Kidney (tissue), 14 donors: Measurements from ENCODE around the gene LPIN1. TPM values are rescaled to one million over a fixed set of nuclear protein-coding genes. Genes with fewer than 3 reads are reported as not detected.

Source experiments
- DNase-seq, 5 donors: peaks; one replicate each; pipeline ENCODE4 v3.0.0-alpha.2; 2013 to 2020
- FAIRE-seq: peaks from 2 replicates; lab custom pipeline; 2012; peaks lifted over from hg19 to GRCh38; lab: Jason Lieb, UNC
- H3K27ac ChIP-seq, 2 donors: one replicate each; pipeline ENCODE4 v1.7.0; 2013; ENCODE audit warnings: low read depth in 2 of 2, low read length in 2 of 2, inconsistent platforms in 1 of 2
- H3K27me3 ChIP-seq: one replicate; pipeline ENCODE4 v1.7.1; 2013; ENCODE audit warnings: low read length, inconsistent platforms; ENCODE audit not compliant: control insufficient read depth, insufficient read depth
- H3K36me3 ChIP-seq, 3 donors: one replicate each; pipeline versions ENCODE4 v1.7.0 to v1.7.1; 2013; ENCODE audit warnings: low read length in 3 of 3, control low read depth in 1 of 3, inconsistent platforms in 1 of 3; ENCODE audit not compliant: insufficient read depth in 3 of 3, control insufficient read depth in 2 of 3
- H3K4me1 ChIP-seq, 3 donors: one replicate each; pipeline versions ENCODE4 v1.7.0 to v1.7.1; 2013; ENCODE audit warnings: low read length in 3 of 3, inconsistent platforms in 1 of 3, low read depth in 1 of 3; ENCODE audit not compliant: control insufficient read depth in 2 of 3, insufficient read depth in 2 of 3
- H3K4me3 ChIP-seq, 3 donors: one replicate each; pipeline versions ENCODE4 v1.7.0 to v1.8.1; 2013; ENCODE audit warnings: low read length in 3 of 3, control low read depth in 1 of 3, inconsistent platforms in 1 of 3
- H3K9ac ChIP-seq, 3 donors: one replicate each; pipeline versions ENCODE4 v1.7.0 to v1.7.1; 2013; ENCODE audit warnings: low read length in 3 of 3, control low read depth in 1 of 3, inconsistent platforms in 1 of 3
- H3K9me3 ChIP-seq, 3 donors: one replicate each; pipeline versions ENCODE4 v1.7.0 to v1.7.1; 2013; ENCODE audit warnings: low read length in 3 of 3, control low read depth in 1 of 3, inconsistent platforms in 1 of 3; ENCODE audit not compliant: control insufficient read depth in 2 of 3, insufficient read depth in 1 of 3
- intact Hi-C: fragments of 100-400 bp; cut with DNase I; formaldehyde crosslinking; loops from one replicate; pipeline ENCODE4 v1.11.1; 2022
- polyA plus RNA-seq: library from polyadenylated mRNA; stranded (reverse); fragments of 350-450 nt; fragmentation: Illumina TruSeq; extraction: RNeasy Lipid Tissue Mini Kit (QIAGEN cat#74804); gene quantifications from one replicate; pipeline ENCODE4 v1.2.3, GENCODE V29; 2014; ENCODE audit warnings: low read depth, low replicate concordance; ENCODE audit not compliant: insufficient read depth
- total RNA-seq: library from RNA; stranded (reverse); fragmentation: NEBNext Ultra II Directional; extraction: Animal tissue kit (Norgen Biotek cat#: 25700); gene quantifications from one replicate; pipeline ENCODE4 v1.2.1, GENCODE V29; 2021
- TF ChIP-seq, protein P1 (sequence below): IDR thresholded peaks from 3 replicates; pipeline ENCODE4 v1.5.1; 2012; ENCODE audit warnings: mild to moderate bottlenecking, moderate library complexity, borderline replicate concordance; ENCODE audit not compliant: insufficient read depth; ENCODE audit errors: extremely low read depth
- donor health status: control.
- donor health status: control.
- donor health status: control.
- donor health status: control.
- donor health status: control.
- donor health status: DM: yes; HTN: yes; CAD: no.
- donor health status: Normal renal cell carcinoma (clear cell type).

The LPIN1 gene
- total and polyA plus RNA-seq, 2 donors from 2014 or later: 11.8 to 36.8 TPM

DNA sequence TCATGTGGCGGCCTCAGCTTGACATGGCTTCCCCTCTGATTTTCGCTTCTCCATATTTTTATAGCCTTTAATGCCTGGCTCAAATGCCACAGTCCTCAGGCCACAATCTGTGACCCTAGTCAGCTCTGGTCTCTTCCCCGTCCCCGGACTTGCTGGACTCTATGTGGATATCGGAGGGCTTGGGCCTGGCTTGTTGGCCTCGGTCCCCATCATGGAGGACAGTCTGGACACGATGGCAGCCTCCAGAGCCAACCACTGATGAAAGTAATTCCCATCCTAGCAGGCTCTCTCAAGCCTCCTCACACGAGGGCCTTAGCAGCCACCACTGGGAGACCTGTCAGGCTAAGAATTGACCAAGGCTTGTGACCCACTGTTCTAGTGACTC, 61.6 kb downstream of the LPIN1 start:
- Histone ChIP-seq H3K4me3 (no peak overlapping the region), H3K36me3 (peaks cover 3 to 44% (median 31%) of the 10 kb centered on the region in 3 donors), H3K27me3 (no peaks in the 10 kb centered on the region), H3K27ac (no peak overlapping the region), H3K4me1 (no peaks in the 10 kb centered on the region), H3K9me3 (no peaks in the 10 kb centered on the region), H3K9ac (no peak overlapping the region)
- DNase-seq (peak in 1 of 5 donors; percentile 6), FAIRE-seq (no peak)
- intact Hi-C loops: no loop called here
- TF ChIP-seq, protein P1, sequence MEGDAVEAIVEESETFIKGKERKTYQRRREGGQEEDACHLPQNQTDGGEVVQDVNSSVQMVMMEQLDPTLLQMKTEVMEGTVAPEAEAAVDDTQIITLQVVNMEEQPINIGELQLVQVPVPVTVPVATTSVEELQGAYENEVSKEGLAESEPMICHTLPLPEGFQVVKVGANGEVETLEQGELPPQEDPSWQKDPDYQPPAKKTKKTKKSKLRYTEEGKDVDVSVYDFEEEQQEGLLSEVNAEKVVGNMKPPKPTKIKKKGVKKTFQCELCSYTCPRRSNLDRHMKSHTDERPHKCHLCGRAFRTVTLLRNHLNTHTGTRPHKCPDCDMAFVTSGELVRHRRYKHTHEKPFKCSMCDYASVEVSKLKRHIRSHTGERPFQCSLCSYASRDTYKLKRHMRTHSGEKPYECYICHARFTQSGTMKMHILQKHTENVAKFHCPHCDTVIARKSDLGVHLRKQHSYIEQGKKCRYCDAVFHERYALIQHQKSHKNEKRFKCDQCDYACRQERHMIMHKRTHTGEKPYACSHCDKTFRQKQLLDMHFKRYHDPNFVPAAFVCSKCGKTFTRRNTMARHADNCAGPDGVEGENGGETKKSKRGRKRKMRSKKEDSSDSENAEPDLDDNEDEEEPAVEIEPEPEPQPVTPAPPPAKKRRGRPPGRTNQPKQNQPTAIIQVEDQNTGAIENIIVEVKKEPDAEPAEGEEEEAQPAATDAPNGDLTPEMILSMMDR: no peak

DNA sequence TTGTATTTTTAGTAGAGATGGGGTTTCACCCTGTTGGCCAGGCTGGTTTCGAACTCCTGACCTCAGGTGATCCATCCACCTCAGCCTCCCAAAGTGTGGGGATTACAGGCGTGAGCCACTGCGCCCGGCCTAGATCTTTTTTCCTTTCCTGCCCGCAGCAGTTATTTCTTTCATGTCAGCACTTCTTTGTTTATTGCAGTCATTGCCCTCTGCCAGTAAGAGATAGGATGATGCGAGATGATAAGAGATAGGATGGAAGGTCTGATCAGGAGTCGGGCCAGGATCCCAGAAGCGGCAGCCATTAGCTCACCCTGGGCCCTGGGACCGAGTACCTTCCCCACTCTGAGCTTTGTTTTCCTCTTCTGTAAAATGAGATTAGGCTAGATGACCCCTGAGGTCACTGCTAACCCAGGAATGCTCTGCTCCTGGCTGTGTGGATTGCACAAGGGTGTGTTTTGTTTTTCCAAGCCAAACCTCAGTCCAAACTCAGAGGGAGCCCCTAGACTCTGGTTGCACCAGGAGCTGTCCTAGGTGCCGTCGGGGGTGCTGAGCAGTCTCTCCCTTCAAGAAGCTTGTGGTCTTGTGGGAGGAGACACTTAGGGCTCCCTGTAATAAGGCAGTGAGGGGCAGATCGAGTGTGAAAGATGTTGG, 63.3 kb downstream of the LPIN1 start:
- Histone ChIP-seq H3K36me3 (peaks cover 3 to 34% (median 21%) of the 10 kb centered on the region in 3 donors), H3K9me3 (no peaks in the 10 kb centered on the region), H3K27ac (no peak overlapping the region), H3K27me3 (no peaks in the 10 kb centered on the region), H3K9ac (no peak overlapping the region), H3K4me1 (no peaks in the 10 kb centered on the region), H3K4me3 (no peak overlapping the region)
- FAIRE-seq (no peak), DNase-seq (peak in 1 of 5 donors; percentile 17)
- intact Hi-C loops: no loop called here
- TF ChIP-seq, protein P1: no peak

DNA sequence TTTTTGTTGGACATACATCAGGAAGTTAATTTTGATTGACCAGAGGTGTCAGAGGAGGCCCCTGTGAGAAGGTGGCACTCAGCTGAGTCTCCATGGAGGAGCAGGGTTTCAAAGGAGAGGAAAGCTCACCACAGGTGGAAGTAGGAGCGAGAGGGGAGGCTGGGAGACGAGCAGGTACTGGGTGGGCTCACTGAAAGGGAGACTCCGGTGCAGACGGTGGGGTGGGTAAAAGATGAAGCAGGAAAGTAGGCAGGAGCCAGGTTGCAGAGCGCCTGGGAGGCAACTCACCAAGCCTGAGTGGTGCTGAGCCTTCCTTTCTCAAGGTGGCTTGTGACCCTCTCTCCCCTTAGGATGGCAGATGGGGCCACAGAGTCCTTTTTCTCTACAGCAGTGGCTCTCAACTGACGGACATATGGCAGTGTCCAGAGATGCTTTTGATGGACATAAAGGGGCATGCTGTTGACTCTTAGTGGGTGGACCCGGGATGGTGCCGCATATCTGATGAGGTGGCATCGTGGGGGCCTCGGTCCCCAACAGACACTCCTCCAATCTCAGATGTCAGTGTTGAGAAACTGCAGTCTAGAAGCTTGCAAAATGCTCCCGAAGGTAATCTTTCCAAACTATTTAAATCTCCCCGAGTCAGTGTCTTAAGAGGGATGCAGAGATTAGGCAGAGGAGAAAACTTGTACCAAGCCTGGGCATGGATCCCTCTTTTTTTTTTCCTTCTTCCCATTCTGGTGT, 64.0 kb downstream of the LPIN1 start:
- Histone ChIP-seq H3K9me3 (no peaks in the 10 kb centered on the region), H3K27me3 (no peaks in the 10 kb centered on the region), H3K4me3 (no peak overlapping the region), H3K9ac (no peak overlapping the region), H3K36me3 (peaks cover 3 to 31% (median 22%) of the 10 kb centered on the region in 3 donors), H3K4me1 (no peaks in the 10 kb centered on the region), H3K27ac (no peak overlapping the region)
- FAIRE-seq (no peak), DNase-seq (peak in 1 of 5 donors; percentile 9)
- TF ChIP-seq, protein P1: no peak
- intact Hi-C loops: no loop called here
